WTC11 (cell line): Measurements from ENCODE around the gene PAM. TPM values are rescaled to one million over a fixed set of nuclear protein-coding genes. Genes with fewer than 3 reads are reported as not detected.

Source experiments
- ATAC-seq: fragments of 200-7000 bp; cut with Tn5 transposase; 2 replicates; pipeline ENCODE4 v1.10.0; 2021; ENCODE audit warnings: mild to moderate bottlenecking, moderate library complexity
- CTCF ChIA-PET: fragments of 300-600 bp; sonication (Branson Sonifier 250); formaldehyde crosslinking; loops from one replicate; lab custom pipeline; 2021; ENCODE audit warnings: antibody characterized with exemption; lab: Charles Lee
- POLR2A ChIA-PET: fragments of 350-600 bp; sonication (Branson Sonifier 250); formaldehyde crosslinking; loops from one replicate; lab custom pipeline; 2021; ENCODE audit warnings: antibody characterized with exemption; lab: Charles Lee
- DNase-seq: peaks from one replicate; pipeline ENCODE4 v3.0.0; 2021; ENCODE audit warnings: low spot score
- H3K27ac Mint-ChIP-seq: 2 replicates; pipeline ENCODE4 v1.8.0; 2021; ENCODE audit warnings: mixed read lengths
- H3K27me3 Mint-ChIP-seq: 2 replicates; pipeline ENCODE4 v1.8.0; 2021; ENCODE audit warnings: low read depth, mild to moderate bottlenecking, moderate library complexity, mixed read lengths
- H3K36me3 Mint-ChIP-seq: 2 replicates; pipeline ENCODE4 v1.8.0; 2021; ENCODE audit warnings: mixed read lengths
- H3K4me1 Mint-ChIP-seq: 2 replicates; pipeline ENCODE4 v1.8.0; 2022; ENCODE audit warnings: mixed read lengths
- H3K4me3 Mint-ChIP-seq: 2 replicates; pipeline ENCODE4 v1.8.0; 2021; ENCODE audit warnings: mild to moderate bottlenecking, moderate library complexity, mixed read lengths
- H3K9me3 Mint-ChIP-seq: 2 replicates; pipeline ENCODE4 v1.8.0; 2021; ENCODE audit warnings: mixed read lengths
- ATF1 ChIP-seq: sonication (generic); formaldehyde crosslinking; IDR thresholded peaks from 2 replicates; pipeline ENCODE4 v1.8.1; 2023; ENCODE audit warnings: mild to moderate bottlenecking, moderate library complexity, missing genetic modification reagents
- FOXK1 ChIP-seq: sonication (generic); formaldehyde crosslinking; IDR thresholded peaks from 2 replicates; pipeline ENCODE4 v1.8.0; 2022; ENCODE audit warnings: mild to moderate bottlenecking, moderate library complexity, missing genetic modification reagents
- FOXP1 ChIP-seq: sonication (generic); formaldehyde crosslinking; IDR thresholded peaks from 2 replicates; pipeline ENCODE4 v1.8.0; 2022; ENCODE audit warnings: missing genetic modification reagents, mild to moderate bottlenecking, moderate library complexity, borderline replicate concordance
- GRHL2 ChIP-seq: fragments of 250-450 bp; sonication (Bioruptor Pico); IDR thresholded peaks from 2 replicates; pipeline ENCODE4 v1.8.0; 2022; ENCODE audit warnings: mild to moderate bottlenecking, moderate library complexity; ENCODE audit not compliant: insufficient replicate concordance, severe bottlenecking
- HMGA2 ChIP-seq: fragments of 250-450 bp; sonication (Bioruptor Pico); IDR thresholded peaks from 2 replicates; pipeline ENCODE4 v1.4.0; 2021; ENCODE audit warnings: mild to moderate bottlenecking, moderate library complexity
- NFE2L1 ChIP-seq: sonication (generic); formaldehyde crosslinking; IDR thresholded peaks from 2 replicates; pipeline ENCODE4 v1.8.1; 2023; ENCODE audit warnings: missing genetic modification reagents
- NFYB ChIP-seq: sonication (generic); formaldehyde crosslinking; conservative IDR thresholded peaks from 2 replicates; pipeline ENCODE4 v1.8.0; 2022; ENCODE audit warnings: low read depth, missing genetic modification reagents
- NR3C1 ChIP-seq: sonication (generic); formaldehyde crosslinking; conservative IDR thresholded peaks from 2 replicates; pipeline ENCODE4 v1.8.1; 2023; ENCODE audit warnings: low read depth, mild to moderate bottlenecking, missing genetic modification reagents
- PRRX2 ChIP-seq: fragments of 250-450 bp; sonication (Bioruptor Pico); IDR thresholded peaks from 2 replicates; pipeline ENCODE4 v1.8.0; 2021; ENCODE audit warnings: mild to moderate bottlenecking
- RORB ChIP-seq: fragments of 250-450 bp; sonication (Bioruptor Pico); IDR thresholded peaks from 2 replicates; pipeline ENCODE4 v1.9.0; 2021; ENCODE audit warnings: mild to moderate bottlenecking
- SOX15 ChIP-seq: fragments of 250-450 bp; sonication (Bioruptor Pico); IDR thresholded peaks from 2 replicates; pipeline ENCODE4 v1.9.0; 2021; ENCODE audit warnings: mild to moderate bottlenecking
- SP1 ChIP-seq: sonication (generic); formaldehyde crosslinking; conservative IDR thresholded peaks from 2 replicates; pipeline ENCODE4 v1.8.1; 2022; ENCODE audit warnings: missing genetic modification reagents
- TCF7 ChIP-seq: sonication (generic); formaldehyde crosslinking; IDR thresholded peaks from 2 replicates; pipeline ENCODE4 v1.8.0; 2022; ENCODE audit warnings: mild to moderate bottlenecking, low read depth, missing genetic modification reagents, moderate library complexity
- TEAD4 ChIP-seq: sonication (generic); formaldehyde crosslinking; IDR thresholded peaks from 2 replicates; pipeline ENCODE4 v1.8.0; 2022; ENCODE audit warnings: mild to moderate bottlenecking, missing genetic modification reagents
- TP53 ChIP-seq: sonication (generic); formaldehyde crosslinking; IDR thresholded peaks from 2 replicates; pipeline ENCODE4 v1.8.1; 2023; ENCODE audit warnings: mild to moderate bottlenecking, missing genetic modification reagents
- ZNF121 ChIP-seq: sonication (generic); formaldehyde crosslinking; IDR thresholded peaks from 2 replicates; pipeline ENCODE4 v1.8.0; 2023; ENCODE audit warnings: missing genetic modification reagents
- ZNF138 ChIP-seq: sonication (generic); formaldehyde crosslinking; conservative IDR thresholded peaks from 2 replicates; pipeline ENCODE4 v1.8.1; 2022; ENCODE audit warnings: mild to moderate bottlenecking, moderate library complexity, missing genetic modification reagents
- ZNF263 ChIP-seq: sonication (generic); formaldehyde crosslinking; IDR thresholded peaks from 2 replicates; pipeline ENCODE4 v1.8.1; 2022; ENCODE audit warnings: low read depth, mild to moderate bottlenecking, moderate library complexity, missing genetic modification reagents
- ZNF423 ChIP-seq: fragments of 250-450 bp; sonication (Bioruptor Pico); IDR thresholded peaks from 2 replicates; pipeline ENCODE4 v2.1.2; 2022; ENCODE audit warnings: mild to moderate bottlenecking, moderate library complexity
- total RNA-seq: library from RNA; stranded (reverse); gene quantifications from 3 replicates; pipeline ENCODE4 v1.2.3, GENCODE V29; 2021
- TF ChIP-seq, protein P1 (sequence below): fragments of 250-450 bp; sonication (Bioruptor Pico); IDR thresholded peaks from 2 replicates; pipeline ENCODE4 v2.1.2; 2022; ENCODE audit warnings: mild to moderate bottlenecking, moderate library complexity
- TF ChIP-seq, protein P2 (sequence below): sonication (generic); formaldehyde crosslinking; IDR thresholded peaks from 2 replicates; pipeline ENCODE4 v1.8.1; 2022; ENCODE audit warnings: low read depth, missing genetic modification reagents, borderline replicate concordance
- TF ChIP-seq, protein P3 (sequence below): sonication (generic); formaldehyde crosslinking; IDR thresholded peaks from 2 replicates; pipeline ENCODE4 v1.8.0; 2022; ENCODE audit warnings: mild to moderate bottlenecking, missing genetic modification reagents
- TF ChIP-seq, protein P4 (sequence below): sonication (generic); formaldehyde crosslinking; IDR thresholded peaks from 2 replicates; pipeline ENCODE4 v1.8.1; 2023; ENCODE audit warnings: mild to moderate bottlenecking, missing genetic modification reagents
- TF ChIP-seq, protein P5 (sequence below): sonication (generic); formaldehyde crosslinking; IDR thresholded peaks from 2 replicates; pipeline ENCODE4 v1.8.0; 2023; ENCODE audit warnings: missing genetic modification reagents
- TF ChIP-seq, protein P6 (sequence below): sonication (generic); formaldehyde crosslinking; conservative IDR thresholded peaks from 2 replicates; pipeline ENCODE4 v1.8.1; 2022; ENCODE audit warnings: mild to moderate bottlenecking, missing genetic modification reagents
- TF ChIP-seq, protein P7 (sequence below): sonication (generic); formaldehyde crosslinking; IDR thresholded peaks from 2 replicates; pipeline ENCODE4 v1.8.1; 2023; ENCODE audit warnings: mild to moderate bottlenecking, missing genetic modification reagents, borderline replicate concordance
- TF ChIP-seq, protein P8 (sequence below): sonication (generic); formaldehyde crosslinking; IDR thresholded peaks from 2 replicates; pipeline ENCODE4 v1.8.0; 2022; ENCODE audit warnings: mild to moderate bottlenecking, missing genetic modification reagents

Gene PAM
- total RNA-seq, 1 experiment from 2014 or later = 52.3 TPM

DNA sequence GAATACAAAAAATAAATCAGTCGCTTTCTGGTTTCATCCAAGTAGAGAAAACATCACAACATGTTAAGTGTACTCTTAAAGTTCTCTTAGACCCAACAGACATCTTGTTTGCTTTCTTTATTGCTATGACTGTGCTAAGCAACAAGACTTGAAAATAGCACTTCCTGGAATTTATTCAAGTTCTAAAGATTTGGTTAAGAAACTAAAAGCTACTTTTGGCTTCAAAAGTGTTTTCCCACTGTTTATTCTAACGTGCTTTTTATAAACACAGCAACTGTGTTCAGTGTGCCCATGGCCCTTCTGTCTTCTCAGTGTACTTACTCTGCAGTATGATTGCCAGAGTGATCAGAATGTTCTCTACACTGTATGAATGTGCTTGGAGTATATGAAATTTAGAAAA lies 255.1 kb downstream of the PAM start:
- Mint-ChIP-seq H3K9me3 (peaks cover 12% of the 10 kb centered on the region), H3K4me3 (no peak overlapping the region), H3K27ac (no peak overlapping the region; the same call in 1 of the 2 replicates), H3K27me3 (no peaks in the 10 kb centered on the region; the same call in 1 of the 2 replicates), H3K4me1 (peaks cover 10% of the 10 kb centered on the region), H3K36me3 (peaks cover 11% of the 10 kb centered on the region)
- TF ChIP-seq ZNF423 (no peak), FOXP1 (CRISPR knock-in tag) (no peak), NFYB (CRISPR knock-in tag) (no peak), HMGA2 (no peak), ZNF121 (CRISPR knock-in tag) (no peak), TEAD4 (CRISPR knock-in tag) (no peak), GRHL2 (CRISPR knock-in tag) (no peak), RORB (CRISPR knock-in tag) (no peak), ZNF263 (no peak), TP53 (no peak), PRRX2 (no peak), SOX15 (CRISPR knock-in tag) (no peak)
- TF ChIP-seq, protein P1, sequence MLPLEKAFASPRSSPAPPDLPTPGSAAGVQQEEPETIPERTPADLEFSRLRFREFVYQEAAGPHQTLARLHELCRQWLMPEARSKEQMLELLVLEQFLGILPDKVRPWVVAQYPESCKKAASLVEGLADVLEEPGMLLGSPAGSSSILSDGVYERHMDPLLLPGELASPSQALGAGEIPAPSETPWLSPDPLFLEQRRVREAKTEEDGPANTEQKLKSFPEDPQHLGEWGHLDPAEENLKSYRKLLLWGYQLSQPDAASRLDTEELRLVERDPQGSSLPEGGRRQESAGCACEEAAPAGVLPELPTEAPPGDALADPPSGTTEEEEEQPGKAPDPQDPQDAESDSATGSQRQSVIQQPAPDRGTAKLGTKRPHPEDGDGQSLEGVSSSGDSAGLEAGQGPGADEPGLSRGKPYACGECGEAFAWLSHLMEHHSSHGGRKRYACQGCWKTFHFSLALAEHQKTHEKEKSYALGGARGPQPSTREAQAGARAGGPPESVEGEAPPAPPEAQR (CRISPR knock-in tag) = no peak
- TF ChIP-seq, protein P2, sequence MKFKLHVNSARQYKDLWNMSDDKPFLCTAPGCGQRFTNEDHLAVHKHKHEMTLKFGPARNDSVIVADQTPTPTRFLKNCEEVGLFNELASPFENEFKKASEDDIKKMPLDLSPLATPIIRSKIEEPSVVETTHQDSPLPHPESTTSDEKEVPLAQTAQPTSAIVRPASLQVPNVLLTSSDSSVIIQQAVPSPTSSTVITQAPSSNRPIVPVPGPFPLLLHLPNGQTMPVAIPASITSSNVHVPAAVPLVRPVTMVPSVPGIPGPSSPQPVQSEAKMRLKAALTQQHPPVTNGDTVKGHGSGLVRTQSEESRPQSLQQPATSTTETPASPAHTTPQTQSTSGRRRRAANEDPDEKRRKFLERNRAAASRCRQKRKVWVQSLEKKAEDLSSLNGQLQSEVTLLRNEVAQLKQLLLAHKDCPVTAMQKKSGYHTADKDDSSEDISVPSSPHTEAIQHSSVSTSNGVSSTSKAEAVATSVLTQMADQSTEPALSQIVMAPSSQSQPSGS = no peak
- TF ChIP-seq, protein P3, sequence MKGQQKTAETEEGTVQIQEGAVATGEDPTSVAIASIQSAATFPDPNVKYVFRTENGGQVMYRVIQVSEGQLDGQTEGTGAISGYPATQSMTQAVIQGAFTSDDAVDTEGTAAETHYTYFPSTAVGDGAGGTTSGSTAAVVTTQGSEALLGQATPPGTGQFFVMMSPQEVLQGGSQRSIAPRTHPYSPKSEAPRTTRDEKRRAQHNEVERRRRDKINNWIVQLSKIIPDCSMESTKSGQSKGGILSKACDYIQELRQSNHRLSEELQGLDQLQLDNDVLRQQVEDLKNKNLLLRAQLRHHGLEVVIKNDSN (CRISPR knock-in tag) = no peak
- TF ChIP-seq, protein P4, sequence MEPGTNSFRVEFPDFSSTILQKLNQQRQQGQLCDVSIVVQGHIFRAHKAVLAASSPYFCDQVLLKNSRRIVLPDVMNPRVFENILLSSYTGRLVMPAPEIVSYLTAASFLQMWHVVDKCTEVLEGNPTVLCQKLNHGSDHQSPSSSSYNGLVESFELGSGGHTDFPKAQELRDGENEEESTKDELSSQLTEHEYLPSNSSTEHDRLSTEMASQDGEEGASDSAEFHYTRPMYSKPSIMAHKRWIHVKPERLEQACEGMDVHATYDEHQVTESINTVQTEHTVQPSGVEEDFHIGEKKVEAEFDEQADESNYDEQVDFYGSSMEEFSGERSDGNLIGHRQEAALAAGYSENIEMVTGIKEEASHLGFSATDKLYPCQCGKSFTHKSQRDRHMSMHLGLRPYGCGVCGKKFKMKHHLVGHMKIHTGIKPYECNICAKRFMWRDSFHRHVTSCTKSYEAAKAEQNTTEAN (CRISPR knock-in tag) = no peak
- ChIA-PET POLR2A (no interaction called here), CTCF (no interaction called here)
- DNase-seq (no peak), ATAC-seq (no peak)

DNA sequence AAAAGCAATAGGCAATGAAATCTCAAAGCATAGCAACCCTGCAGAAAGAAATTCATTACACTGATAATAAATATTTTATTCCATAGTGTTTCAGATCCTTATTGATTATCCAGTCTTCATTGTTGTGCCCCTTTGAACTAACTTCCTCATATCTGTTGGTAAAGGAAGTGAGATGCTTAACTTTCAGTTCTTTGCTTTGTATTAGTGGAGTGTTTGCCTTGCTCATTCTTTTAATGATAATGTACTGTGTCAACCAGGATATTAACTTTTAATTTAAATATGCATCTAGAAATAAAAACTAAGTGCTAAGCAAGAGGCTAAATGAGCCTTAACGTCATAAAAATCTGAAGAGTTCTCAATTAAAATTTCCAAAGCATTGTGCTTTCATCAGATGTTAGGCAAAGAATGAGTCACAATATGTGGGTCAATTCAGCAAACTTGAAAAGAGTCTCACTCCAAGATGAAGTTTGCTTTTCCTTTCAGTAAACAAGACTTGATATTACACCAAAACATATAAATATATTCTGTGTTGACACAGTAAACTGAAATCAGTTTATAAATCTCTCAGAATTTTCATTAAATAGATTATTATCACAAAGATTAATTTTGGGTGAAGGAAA lies 258.9 kb downstream of the PAM start:
- no peak for ATAC-seq
- ChIA-PET POLR2A (no interaction called here), CTCF (no interaction called here)
- H3K27ac Mint-ChIP-seq = no peak overlapping the region
- H3K9me3 Mint-ChIP-seq = peaks cover 12% of the 10 kb centered on the region
- H3K4me3 Mint-ChIP-seq = no peak overlapping the region
- H3K36me3 Mint-ChIP-seq = peaks cover 11% of the 10 kb centered on the region
- DNase-seq = no peak
- peaks cover 10% of the 10 kb centered on the region for H3K4me1 Mint-ChIP-seq
- no peaks in the 10 kb centered on the region; the same call in 1 of the 2 replicates for H3K27me3 Mint-ChIP-seq
- TF ChIP-seq ATF1 (CRISPR knock-in tag) (no peak), SP1 (CRISPR knock-in tag) (no peak), NFE2L1 (CRISPR knock-in tag) (no peak), NR3C1 (CRISPR knock-in tag) (no peak), ZNF138 (CRISPR knock-in tag) (no peak), TCF7 (CRISPR knock-in tag) (no peak), FOXK1 (CRISPR knock-in tag) (no peak), SOX15 (CRISPR knock-in tag) (no peak)
- TF ChIP-seq, protein P5, sequence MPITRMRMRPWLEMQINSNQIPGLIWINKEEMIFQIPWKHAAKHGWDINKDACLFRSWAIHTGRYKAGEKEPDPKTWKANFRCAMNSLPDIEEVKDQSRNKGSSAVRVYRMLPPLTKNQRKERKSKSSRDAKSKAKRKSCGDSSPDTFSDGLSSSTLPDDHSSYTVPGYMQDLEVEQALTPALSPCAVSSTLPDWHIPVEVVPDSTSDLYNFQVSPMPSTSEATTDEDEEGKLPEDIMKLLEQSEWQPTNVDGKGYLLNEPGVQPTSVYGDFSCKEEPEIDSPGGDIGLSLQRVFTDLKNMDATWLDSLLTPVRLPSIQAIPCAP (CRISPR knock-in tag) = no peak
- TF ChIP-seq, protein P6, sequence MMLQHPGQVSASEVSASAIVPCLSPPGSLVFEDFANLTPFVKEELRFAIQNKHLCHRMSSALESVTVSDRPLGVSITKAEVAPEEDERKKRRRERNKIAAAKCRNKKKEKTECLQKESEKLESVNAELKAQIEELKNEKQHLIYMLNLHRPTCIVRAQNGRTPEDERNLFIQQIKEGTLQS (CRISPR knock-in tag) = no peak
- TF ChIP-seq, protein P7, sequence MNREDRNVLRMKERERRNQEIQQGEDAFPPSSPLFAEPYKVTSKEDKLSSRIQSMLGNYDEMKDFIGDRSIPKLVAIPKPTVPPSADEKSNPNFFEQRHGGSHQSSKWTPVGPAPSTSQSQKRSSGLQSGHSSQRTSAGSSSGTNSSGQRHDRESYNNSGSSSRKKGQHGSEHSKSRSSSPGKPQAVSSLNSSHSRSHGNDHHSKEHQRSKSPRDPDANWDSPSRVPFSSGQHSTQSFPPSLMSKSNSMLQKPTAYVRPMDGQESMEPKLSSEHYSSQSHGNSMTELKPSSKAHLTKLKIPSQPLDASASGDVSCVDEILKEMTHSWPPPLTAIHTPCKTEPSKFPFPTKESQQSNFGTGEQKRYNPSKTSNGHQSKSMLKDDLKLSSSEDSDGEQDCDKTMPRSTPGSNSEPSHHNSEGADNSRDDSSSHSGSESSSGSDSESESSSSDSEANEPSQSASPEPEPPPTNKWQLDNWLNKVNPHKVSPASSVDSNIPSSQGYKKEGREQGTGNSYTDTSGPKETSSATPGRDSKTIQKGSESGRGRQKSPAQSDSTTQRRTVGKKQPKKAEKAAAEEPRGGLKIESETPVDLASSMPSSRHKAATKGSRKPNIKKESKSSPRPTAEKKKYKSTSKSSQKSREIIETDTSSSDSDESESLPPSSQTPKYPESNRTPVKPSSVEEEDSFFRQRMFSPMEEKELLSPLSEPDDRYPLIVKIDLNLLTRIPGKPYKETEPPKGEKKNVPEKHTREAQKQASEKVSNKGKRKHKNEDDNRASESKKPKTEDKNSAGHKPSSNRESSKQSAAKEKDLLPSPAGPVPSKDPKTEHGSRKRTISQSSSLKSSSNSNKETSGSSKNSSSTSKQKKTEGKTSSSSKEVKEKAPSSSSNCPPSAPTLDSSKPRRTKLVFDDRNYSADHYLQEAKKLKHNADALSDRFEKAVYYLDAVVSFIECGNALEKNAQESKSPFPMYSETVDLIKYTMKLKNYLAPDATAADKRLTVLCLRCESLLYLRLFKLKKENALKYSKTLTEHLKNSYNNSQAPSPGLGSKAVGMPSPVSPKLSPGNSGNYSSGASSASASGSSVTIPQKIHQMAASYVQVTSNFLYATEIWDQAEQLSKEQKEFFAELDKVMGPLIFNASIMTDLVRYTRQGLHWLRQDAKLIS (CRISPR knock-in tag) = no peak
- TF ChIP-seq, protein P8, sequence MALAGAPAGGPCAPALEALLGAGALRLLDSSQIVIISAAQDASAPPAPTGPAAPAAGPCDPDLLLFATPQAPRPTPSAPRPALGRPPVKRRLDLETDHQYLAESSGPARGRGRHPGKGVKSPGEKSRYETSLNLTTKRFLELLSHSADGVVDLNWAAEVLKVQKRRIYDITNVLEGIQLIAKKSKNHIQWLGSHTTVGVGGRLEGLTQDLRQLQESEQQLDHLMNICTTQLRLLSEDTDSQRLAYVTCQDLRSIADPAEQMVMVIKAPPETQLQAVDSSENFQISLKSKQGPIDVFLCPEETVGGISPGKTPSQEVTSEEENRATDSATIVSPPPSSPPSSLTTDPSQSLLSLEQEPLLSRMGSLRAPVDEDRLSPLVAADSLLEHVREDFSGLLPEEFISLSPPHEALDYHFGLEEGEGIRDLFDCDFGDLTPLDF (CRISPR knock-in tag) = no peak
